Peyer's patch (tissue), 4 donors: Measurements from ENCODE around the gene PTPN11.

Experiments
- POLR2A ChIP-seq, 2 donors: fragments of 450-650 bp; IDR thresholded peaks; one replicate each; pipeline ENCODE4 v1.5.1; 2017; ENCODE audit warnings: antibody characterized with exemption in 2 of 2, mild to moderate bottlenecking in 2 of 2, moderate library complexity in 2 of 2
- TF ChIP-seq, protein P1 (sequence below), 6 experiments: fragments of 450-650 bp in 4 of 6; fragments of 200-600 bp in 2 of 6; sonication (generic) in 1 of 6; IDR thresholded peaks; one replicate each; pipeline ENCODE4 v1.5.1; 2017 to 2019; ENCODE audit warnings: antibody characterized with exemption in 6 of 6, mild to moderate bottlenecking in 3 of 6, moderate library complexity in 1 of 6

DNA sequence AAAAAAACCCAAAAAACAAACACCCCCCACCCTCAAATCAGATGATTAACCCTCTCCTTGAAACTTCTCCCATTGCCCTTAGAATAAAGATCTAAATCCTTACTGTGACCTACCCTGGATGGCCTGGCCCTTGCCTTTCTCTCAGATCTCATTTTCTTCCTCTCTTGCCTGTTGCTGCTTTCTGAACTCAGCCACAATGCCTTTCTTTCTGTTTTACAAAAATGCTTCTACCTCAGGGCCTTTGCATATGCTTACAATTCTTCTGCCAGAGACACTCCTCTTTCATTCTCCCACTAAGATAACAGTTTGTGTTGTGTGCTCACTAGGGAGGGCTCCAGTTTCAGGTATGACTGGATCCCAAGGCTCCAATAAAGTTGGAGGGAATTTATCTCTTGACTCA lies 108.3 kb downstream of the PTPN11 start:
- TF ChIP-seq, protein P1, sequence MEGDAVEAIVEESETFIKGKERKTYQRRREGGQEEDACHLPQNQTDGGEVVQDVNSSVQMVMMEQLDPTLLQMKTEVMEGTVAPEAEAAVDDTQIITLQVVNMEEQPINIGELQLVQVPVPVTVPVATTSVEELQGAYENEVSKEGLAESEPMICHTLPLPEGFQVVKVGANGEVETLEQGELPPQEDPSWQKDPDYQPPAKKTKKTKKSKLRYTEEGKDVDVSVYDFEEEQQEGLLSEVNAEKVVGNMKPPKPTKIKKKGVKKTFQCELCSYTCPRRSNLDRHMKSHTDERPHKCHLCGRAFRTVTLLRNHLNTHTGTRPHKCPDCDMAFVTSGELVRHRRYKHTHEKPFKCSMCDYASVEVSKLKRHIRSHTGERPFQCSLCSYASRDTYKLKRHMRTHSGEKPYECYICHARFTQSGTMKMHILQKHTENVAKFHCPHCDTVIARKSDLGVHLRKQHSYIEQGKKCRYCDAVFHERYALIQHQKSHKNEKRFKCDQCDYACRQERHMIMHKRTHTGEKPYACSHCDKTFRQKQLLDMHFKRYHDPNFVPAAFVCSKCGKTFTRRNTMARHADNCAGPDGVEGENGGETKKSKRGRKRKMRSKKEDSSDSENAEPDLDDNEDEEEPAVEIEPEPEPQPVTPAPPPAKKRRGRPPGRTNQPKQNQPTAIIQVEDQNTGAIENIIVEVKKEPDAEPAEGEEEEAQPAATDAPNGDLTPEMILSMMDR (IDR thresholded peaks at IDR 0.05), result no peak
- TF ChIP-seq POLR2A (IDR thresholded peaks at IDR 0.05), result no peak
